ENCODE measurements around the gene F5.

- TF ChIP-seq, protein P1, sequence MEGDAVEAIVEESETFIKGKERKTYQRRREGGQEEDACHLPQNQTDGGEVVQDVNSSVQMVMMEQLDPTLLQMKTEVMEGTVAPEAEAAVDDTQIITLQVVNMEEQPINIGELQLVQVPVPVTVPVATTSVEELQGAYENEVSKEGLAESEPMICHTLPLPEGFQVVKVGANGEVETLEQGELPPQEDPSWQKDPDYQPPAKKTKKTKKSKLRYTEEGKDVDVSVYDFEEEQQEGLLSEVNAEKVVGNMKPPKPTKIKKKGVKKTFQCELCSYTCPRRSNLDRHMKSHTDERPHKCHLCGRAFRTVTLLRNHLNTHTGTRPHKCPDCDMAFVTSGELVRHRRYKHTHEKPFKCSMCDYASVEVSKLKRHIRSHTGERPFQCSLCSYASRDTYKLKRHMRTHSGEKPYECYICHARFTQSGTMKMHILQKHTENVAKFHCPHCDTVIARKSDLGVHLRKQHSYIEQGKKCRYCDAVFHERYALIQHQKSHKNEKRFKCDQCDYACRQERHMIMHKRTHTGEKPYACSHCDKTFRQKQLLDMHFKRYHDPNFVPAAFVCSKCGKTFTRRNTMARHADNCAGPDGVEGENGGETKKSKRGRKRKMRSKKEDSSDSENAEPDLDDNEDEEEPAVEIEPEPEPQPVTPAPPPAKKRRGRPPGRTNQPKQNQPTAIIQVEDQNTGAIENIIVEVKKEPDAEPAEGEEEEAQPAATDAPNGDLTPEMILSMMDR (IDR thresholded peaks at IDR 0.05 in 8 of 11, conservative IDR thresholded peaks at IDR 0.05 in 3 of 11), result no peak
- TF ChIP-seq POLR2A (IDR thresholded peaks at IDR 0.05), result no peak
These were observed 70.6 kb downstream of the F5 start for GRCh38 chr1:169515641-169516040.

Data from spleen (tissue), 7 donors.